ENCODE results near the gene RCOR3.
"Not testable (repeated sequence)": the region's sequence is repeated elsewhere in the genome, so short reads cannot be mapped to it uniquely, and the experiment has no call there.

The RCOR3 gene

DNA sequence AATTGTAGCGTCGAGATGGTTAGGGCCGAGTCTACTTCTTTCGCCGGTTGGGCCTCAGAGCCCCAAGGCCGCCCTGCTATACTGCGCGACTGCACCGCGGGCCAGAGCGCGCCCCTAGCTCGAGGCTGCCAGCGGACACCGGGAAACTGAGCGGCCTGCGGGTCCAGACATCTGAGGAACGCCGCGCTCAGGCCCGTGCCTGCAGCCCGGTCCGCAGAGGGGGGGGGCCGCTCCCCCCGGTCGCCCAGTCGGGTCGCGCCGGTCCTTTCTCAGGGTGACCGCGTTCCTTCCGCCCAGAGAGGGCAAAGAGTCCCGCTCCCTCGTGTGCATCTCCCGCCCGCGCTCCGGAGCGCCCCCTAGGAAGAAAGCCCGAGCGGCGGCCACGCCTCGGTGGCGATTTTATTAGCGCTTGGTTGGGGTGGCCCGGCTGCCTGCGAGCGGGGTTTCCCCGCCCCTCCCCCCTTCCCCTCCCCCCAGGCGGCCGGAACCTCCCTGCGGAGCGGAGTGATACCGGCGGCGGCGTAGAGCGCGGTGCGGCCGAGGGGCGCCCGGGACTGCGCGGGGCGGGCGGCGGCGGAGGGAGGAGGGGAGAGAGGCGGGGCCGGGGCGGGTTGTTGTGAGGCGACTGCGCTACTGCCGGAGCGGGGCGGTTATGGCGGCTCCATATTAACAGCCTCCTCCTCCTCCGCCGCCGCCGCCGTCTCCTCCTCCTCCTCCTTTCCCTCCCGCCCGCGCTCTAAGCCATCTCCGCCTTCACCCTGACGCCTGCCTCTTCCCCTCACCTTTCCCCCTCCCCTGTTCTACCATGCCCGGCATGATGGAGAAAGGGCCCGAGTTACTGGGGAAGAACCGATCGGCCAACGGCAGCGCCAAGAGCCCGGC is at the start of gene RCOR3:
Gene RCOR3 (plus strand): TSS at position 611 of the 882 bp plus-strand sequence. CDS start 195 bp downstream, at position 806.
- peak; percentile 92 to 93 for DNase-seq (ENCODE audit: low read depth in 2 of 2)

DNA sequence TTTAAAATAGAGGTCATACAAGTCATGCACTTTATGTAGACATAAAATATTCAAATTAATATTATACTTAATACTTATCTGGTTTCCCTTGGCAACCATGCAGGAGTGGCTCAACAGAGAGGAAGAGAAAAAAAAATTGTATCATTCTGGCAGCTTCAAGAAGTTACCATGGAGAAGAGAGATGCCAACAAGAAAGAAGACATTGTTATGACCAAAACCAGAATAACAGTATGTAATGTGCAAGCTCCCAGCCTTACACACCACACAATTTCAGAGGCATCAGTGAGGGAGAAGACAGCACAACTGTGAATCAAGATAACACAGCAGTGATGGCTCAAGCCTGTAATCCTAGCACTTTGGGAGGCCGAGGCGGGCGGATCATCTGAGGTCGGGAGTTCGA is 49.1 kb upstream of the RCOR3 start:
- no peak for DNase-seq (ENCODE audit: low read depth in 2 of 2)

DNA sequence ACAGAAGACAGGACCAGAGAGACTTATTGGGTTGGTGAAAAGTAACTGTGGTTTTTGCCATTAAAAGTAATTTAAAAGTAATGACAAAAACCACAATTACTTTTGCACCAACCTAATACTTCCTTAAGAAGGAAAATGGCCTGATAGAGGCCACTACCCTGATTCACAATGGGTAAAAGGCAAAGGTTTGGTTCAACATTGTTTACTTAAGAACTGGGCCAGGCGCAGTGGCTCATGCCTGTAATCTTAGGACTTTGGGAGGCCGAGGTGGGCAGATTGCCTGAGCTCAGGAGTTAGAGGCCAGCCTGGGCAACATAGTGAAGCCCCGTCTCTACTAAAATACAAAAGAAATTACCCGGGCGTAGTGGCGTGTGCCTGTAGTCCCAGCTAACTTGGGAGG is 48.2 kb upstream of the RCOR3 start:
- DNase-seq (ENCODE audit: low read depth in 2 of 2): no peak

DNA sequence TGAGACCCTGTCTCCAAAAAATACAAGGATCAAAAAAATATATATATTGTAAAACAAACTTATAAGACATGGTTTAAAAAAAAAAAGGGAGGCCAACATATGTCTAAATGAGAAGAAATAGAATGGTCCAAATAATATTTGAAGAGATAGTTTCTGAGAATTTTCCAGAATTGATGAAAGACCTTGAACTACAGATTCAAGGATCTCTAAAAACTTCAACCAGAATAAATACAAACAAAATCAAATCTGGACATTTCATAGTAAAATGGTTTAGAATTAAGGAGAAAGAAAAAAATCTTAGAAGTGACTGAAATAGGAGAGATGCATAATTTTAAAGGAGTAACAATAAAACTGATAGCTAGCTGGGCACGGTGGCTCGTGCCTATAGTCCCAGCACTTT is 45.5 kb upstream of the RCOR3 start:
- no peak for DNase-seq (ENCODE audit: low read depth in 2 of 2)

DNA sequence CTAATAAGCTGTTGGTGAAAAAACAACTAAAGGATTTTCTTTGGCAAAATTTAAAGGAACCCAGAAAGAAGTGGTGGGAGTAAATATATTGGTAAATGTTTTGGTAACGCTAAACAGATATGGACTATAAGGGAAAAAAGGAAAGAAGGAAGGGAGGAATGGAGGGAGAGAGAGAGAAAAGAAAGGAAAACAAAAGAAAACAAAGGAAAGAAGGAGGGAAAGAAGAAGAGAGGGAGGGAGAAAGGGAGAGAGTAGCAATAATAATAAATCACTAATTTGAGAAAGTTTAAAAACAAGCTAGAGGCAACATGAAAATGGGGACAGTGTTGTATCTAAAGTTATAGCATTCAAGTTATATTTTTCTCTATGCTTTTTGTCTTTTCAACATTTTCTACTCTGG is 43.6 kb upstream of the RCOR3 start:
- DNase-seq (ENCODE audit: low read depth in 2 of 2): no peak

DNA sequence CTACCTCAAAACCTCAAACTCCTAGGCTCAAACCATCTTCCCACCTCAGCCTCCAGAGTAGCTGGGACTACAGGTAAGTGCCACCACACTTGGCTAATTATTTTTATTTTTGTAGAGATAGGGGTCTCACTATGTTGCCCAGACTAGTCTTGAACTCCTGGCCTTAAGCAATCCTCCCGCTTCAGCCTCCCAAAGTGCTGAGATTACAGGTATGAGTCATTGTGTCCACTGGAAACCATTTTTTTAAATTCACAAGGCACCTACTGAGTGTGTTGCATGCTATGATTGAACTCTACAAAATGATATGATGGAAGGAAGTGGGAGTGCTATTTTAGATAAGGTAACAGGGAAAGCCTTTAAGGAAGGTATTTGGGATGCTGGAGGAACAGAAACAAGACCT is 41.8 kb upstream of the RCOR3 start:
- DNase-seq (ENCODE audit: low read depth in 2 of 2): no peak

DNA sequence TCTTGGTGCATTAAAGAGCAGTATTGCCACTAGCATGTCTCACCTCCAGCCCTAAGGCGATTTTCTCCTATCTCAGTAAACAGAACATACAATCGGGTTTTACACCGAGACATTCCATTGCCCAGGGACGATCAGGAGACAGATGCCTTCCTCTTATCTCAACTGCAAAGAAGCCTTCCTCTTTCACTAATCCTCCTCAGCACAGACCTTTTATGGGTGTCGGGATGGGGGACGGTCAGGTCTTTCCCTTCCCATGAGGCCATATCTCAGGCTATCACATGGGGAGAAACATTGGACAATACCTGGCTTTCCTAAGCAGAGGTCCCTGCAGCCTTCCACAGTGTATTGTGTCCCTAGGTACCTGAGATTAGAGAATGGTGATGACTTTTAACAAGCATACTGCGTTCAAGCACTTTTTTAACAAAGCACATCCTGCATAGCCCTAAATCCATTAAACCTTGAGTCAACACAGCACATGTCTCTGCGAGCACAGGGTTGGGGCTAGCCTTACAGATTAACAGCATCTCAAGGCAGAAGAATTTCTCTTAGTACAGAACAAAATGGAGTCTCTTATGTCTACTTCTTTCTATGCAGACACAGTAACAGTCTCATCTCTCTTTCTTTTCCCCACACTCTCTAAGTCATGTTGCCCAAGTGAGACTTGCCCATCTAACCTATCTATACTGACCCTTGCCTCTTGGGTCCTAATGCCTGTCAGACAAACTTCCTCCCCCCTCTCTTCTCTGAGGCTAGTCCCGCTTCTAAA is 36.5 kb upstream of the RCOR3 start:
- DNase-seq (ENCODE audit: low read depth in 2 of 2): not testable (repeated sequence)

DNA sequence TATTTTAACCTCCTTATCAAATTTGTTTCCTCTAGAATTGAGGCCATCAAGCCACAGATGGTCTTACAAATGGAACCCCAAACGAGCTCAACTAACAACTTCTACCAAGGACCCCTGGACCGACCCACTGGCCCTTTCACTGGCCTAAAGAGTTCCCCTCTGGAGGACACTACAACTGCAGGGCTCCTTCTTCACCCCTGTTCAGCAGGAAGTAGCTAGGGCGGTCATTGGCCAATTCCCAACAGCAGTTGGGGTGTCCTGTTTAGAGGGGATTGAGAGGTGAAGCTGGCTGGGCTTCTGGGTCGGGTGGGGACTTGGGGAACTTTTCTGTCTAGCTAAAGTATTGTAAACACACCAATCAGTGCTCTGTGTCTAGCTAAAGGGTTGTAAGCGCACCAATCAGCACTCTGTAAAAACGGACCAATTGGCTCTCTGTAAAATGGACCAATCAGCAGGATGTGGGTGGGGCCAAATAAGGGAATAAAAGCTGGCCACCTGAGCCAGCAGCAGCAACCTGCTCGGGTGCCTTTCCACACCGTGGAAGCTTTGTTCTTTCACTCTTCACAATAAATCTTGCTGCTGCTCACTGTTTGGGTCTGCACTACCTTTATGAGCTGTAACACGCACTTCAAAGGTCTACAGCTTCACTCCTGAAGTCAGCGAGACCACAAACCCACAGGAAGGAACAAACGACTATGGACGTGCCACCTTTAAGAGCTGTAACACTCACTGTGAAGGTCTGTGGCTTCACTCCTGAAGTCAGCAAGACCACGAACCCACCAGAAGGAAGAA is 30.4 kb upstream of the RCOR3 start:
- peak in 1 of 2 donors; percentile 27 for DNase-seq (ENCODE audit: low read depth in 2 of 2)

DNA sequence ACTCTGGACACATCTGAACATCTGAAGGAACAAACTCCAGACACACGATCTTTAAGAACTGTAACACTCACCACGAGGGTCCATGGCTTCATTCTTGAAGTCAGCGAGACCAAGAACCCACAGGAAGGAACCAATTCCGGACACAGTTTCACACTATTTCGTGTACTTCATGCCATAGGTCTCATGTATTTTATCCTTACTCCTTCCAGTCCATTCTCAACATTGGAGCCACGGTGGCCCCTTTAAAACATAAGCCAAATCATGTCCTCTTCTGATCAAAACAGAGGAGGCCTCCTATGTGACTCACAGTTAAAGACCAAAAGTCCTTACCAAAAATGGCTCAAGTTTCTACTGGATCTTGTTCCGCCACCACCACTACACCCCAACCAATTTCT is 29.8 kb upstream of the RCOR3 start:
- DNase-seq (ENCODE audit: low read depth in 2 of 2): no peak

DNA sequence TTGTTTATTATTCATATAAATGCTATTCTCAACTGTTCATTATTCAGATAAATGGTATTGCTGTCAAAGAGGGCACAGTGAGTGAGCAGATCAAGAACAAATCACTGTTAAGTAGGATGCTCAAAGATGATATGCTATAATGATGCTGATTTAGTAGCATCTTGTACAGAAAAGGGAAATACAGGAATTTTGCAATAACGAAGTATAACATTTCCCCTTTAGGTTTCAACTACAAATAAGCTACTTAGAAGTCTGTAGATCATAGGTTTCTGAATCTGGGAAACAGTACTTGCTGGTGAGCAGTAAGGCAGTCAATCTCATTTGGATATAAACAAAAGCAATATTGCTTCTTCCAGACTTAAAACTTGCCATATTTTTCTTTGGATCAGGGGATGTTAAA is 27.3 kb upstream of the RCOR3 start:
- no peak for DNase-seq (ENCODE audit: low read depth in 2 of 2)

DNA sequence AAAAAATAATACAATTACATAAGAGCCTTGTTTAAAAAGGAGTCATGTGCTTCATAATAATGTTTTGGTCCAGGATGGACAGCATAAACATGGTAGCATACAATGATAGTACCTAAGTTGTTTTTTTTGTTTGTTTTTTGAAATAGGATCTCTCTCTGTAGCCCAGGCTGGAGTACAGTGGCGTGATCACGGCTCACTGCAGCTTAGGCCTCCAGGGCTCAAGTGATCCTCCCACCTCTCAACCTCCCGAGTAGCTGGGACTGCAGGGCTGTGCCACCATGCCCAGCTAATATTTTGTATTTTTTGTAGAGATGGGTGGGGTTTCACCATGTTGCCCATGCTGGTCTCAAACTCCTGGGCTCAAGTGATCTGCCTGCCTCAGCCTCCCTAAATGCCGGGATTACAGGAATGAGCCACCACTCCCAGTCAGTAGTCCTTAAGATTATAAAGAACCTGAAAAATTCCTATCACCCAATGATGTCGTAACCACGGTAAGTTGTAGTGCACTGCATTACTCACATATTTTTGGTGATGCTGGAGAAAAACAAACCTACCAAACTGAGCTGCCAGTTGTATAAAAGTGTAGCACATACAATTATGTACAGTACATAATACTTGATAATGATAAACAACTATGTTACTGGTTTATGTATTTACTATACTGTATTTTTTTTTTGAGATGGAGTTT is 22.4 kb upstream of the RCOR3 start:
- no peak for DNase-seq (ENCODE audit: low read depth in 2 of 2)

DNA sequence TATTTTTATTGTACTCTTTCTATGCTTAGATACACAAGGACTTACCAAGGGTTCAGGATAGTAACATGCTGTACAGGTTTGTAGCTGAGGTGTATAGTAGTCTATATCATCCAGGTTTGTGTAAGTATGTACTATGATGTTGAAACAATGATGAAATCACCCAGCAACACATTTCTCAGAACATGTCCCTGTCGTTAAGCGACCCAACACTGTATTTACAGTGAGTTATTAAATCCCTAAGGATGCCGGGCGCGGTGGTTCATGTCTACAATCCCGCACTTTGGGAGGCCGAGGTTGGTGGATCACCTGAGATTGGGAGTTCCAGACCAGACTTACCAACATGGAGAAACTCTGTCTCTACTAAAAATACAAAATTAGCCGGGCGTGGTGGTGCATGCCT is 21.6 kb upstream of the RCOR3 start:
- no peak for DNase-seq (ENCODE audit: low read depth in 2 of 2)

DNA sequence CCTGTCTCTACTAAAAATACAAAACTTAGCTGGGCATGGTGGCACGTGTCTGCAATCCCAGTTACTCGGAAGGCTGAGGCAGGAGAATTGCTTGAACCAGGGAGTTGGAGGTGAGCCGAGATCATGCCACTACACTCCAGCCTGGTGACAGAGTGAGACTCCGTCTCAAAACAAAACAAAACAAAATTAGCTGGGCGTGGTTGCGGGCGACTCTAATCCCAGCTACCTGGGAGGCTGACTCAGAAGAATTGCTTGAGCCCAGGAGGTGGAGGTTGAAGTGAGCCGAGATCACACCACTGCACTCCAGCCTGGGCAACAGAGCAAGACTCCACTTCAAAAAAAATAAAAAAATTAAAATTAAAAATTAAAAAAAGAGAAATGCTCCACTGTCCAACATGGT is 18.6 kb upstream of the RCOR3 start:
- not testable (repeated sequence) for DNase-seq (ENCODE audit: low read depth in 2 of 2)

DNA sequence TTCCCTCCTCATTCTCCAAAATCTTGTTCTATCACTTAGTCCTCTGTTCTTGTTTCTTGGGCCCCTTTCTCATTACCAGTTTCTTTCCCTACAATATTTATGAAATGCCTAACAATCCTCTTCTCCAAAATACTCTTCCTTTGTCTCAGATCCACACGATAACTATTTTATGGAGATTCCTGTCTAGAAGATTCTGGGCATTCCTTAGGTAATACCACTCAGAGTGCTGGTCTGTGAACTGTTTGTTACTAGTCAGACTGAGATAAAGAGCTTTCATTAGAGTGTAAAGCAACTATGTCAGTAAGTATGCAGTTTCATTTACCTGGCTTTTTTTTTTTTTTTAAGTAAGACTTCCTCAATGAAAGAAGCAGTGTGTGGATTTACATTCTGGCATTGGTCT is 18.1 kb upstream of the RCOR3 start:
- DNase-seq (ENCODE audit: low read depth in 2 of 2): no peak

DNA sequence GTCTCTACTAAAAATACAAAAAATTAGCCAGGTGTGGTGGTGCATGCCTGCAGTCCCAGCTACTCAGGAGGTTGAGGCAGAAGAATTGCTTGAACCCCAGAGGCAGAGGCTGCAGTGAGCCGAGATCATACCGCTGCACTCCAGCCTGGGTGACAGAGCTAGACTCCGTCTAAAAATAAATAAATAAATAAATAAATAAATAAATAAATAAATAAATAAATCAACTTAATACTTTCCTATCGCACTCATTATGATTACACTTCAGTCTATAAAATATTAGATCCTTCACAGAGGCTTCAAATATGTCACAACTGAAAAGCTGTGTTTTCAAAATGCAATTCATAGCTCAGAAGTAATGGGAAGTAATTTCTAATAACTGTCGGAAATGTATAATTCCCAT is 15.5 kb upstream of the RCOR3 start:
- DNase-seq (ENCODE audit: low read depth in 2 of 2): not testable (repeated sequence)

DNA sequence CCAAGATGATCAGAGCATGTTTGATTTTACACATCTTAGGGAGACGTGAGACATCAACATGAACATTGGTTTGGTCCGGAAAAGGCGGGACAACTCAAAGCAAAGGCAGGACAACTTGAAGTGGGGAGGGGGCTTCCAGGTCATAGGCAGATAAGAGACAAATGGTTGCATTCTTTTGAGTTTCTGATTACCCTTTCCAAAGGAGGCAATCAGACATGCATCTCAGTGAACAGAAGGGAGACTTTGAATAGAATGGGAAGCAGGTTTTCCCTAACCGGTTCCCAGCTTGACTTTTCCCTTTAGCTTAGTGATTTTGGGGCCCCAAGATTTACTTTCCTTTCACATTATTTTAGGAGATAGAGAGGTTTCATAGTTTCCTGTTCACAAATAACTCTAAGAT is 12.6 kb upstream of the RCOR3 start:
- not testable (repeated sequence) for DNase-seq (ENCODE audit: low read depth in 2 of 2)

DNA sequence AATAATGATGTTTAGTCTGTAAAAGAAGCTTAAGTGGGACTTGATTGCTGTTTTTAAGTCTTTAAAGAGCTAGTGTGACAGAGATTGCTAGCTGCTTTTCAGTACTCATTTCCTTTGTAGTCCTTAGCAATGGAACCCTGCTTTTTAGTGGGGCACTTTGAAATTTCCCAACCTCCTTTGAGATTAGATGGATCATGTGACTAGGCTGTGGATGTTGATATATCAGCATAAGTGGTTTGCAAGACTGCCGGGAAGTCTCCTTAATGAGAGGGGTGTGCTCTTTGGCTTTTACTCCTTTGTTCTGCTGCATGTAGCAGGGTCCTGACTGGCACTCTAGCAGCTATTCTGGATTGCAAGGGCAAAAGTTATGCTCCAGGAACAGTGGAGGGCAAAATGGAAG is 11.2 kb upstream of the RCOR3 start:
- no peak for DNase-seq (ENCODE audit: low read depth in 2 of 2)

DNA sequence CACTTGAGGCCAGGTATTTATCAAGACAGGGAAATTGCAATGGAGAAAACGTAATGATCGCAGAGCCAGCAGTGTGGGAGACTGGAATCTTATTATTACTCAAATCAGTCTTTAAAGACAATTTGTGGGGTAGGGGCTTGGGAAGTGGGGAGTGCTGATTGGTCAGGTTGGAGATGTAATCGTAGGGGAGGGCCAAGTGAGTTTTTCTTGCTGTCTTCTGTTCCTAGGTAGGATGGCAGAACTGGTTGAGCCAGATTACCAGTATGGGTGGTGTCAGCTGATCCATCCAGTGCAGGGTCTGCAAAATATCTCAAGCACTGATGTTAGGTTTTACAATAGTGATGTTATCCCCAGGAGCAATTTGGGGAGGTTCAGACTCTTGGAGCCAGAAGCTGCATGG is 9.6 kb upstream of the RCOR3 start:
- not testable (repeated sequence) for DNase-seq (ENCODE audit: low read depth in 2 of 2)

DNA sequence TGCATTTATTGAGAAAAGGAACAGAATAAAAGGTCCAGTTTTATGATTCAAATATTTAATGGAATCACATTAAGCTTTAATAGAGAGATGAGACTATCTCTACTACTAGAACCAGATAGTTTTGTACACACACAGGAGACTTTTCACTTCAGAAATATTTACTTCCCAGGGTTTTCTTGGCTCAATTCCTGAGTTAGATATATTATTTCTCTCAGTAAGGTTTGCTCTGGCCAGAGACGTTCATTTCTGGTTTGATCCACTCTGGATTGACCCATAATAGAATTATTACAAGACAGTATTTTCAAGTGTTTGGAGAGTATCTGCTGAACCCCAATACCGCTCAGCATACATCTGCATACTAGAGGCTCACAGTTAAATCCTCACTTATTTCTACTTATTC is 1.3 kb upstream of the RCOR3 start:
- no peak for DNase-seq (ENCODE audit: low read depth in 2 of 2)

DNA sequence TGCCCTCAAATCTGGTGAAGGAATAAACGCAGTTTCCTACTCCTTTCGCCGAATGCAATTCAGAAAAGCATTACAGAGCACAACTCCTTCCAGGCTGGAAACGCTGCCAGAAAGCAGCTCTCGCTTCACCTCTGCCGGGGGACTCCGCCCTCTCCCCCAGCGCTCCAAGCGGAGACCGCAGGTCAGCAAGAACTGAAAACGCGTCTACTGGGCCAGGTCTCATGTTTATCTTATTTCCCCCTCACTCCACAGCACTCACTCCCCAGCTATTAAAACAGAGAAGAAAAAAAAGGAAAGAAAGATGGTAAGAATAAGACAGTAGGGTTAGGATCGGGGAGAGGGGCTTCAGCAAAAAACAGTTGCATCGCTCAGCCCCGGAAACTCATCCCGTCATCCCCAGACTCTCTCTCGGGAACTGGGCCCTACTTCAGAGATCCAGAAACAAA is 833 bp upstream of the RCOR3 start:
- DNase-seq (ENCODE audit: low read depth in 2 of 2): peak; percentile 35 to 44

DNA sequence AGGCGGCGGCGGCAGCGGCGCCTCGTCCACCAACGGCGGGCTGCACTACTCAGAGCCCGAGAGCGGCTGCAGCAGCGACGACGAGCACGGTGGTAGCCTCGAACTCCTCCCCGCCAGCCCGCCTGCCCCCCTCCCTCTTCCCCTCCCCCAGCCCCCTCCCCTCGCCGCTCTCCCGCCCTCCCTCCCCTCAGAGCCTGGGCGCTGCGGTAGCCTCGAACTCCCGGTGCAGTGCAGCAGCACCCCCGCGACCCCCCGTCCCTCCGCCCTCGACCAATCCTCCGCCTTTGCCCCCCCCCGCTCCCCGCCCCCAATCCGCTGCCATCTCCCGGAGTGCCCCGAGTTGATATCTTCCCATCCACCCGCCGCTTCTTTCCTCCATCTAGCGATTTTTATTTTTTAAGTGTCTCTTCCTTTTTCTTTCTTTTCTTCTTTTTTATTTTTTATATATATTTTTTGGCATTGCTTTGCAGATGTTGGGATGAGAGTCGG is 516 bp downstream of the RCOR3 start:
- peak in 1 of 2 donors; percentile 31 for DNase-seq (ENCODE audit: low read depth in 2 of 2)

All from stimulated activated CD4-positive, alpha-beta T cell treated with anti-CD3 and anti-CD28 coated beads, Interleukin-1b, Interleukin-23, amount 100 ng/mL, for 4 hours (primary cell).